ENCODE results near the gene NDST1.

GRCh38 chr5:150574818-150575547, 67.1 kb downstream of the NDST1 start:
- TF ChIP-seq CTCF (IDR thresholded peaks at IDR 0.05; ENCODE audit: low read length) (no peak), EZH2 (IDR thresholded peaks at IDR 0.05; ENCODE audit: borderline replicate concordance, low read length) (no peak)
